GM19025 (cell line): ENCODE data around the gene KLHL26.

Experiments
- ATAC-seq: cut with Tn5 transposase; IDR thresholded peaks from one replicate; pipeline ENCODE4 v1.9.1; 2021; ENCODE audit warnings: mild to moderate bottlenecking, low read depth, moderate library complexity; ENCODE audit not compliant: unreplicated experiment

KLHL26 gene

GRCh38 chr19:18660939-18661670 lies 24.3 kb downstream of the KLHL26 start:
- ATAC-seq: no peak

DNA sequence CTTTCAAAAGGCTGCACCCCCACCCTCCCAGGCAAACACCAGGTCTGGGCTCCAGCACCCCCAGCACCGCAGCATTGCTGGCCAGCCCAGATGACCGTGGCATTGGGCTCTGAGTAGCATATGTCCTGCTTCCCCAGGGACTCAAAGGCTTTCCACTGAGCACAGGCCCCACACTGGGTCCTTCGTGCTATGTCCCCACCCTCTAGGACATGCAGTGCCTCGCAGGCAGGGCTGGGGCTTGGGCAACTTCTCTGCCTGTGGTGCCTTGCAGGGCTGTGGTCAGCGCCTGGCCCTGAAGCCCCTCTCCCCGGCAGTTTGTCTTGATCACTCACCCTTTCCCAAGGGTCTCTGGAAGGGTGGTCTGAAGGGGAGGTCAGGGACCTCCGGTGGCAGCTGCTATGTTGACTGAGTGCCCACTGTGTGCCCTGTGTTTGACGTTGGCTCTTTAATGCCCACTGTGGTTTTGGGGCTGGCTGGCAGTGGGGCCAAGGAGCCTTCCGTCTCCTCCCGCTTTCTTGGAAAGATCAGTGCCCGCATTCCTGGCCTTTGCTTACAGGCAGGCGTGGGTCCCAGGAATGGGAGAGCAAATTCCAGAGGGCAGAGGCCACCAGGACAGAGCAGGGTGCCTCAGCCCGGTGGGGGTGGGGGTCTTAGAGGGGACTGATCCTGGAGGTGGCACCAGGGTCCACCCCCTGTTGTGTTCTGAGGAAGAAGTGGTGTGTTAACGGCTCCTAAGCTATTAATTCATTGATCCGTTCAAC lies 26.3 kb downstream of the KLHL26 start:
- ATAC-seq: no peak

GRCh38 chr19:18663940-18664530 lies 27.2 kb downstream of the KLHL26 start:
- ATAC-seq: no peak

GRCh38 chr19:18665771-18666202 lies 29.0 kb downstream of the KLHL26 start:
- no peak for ATAC-seq

- ATAC-seq: no peak
Observed at GRCh38 chr19:18666317-18666716, 29.5 kb downstream of the KLHL26 start.

GRCh38 chr19:18666784-18667183 lies 30.0 kb downstream of the KLHL26 start:
- no peak for ATAC-seq

DNA sequence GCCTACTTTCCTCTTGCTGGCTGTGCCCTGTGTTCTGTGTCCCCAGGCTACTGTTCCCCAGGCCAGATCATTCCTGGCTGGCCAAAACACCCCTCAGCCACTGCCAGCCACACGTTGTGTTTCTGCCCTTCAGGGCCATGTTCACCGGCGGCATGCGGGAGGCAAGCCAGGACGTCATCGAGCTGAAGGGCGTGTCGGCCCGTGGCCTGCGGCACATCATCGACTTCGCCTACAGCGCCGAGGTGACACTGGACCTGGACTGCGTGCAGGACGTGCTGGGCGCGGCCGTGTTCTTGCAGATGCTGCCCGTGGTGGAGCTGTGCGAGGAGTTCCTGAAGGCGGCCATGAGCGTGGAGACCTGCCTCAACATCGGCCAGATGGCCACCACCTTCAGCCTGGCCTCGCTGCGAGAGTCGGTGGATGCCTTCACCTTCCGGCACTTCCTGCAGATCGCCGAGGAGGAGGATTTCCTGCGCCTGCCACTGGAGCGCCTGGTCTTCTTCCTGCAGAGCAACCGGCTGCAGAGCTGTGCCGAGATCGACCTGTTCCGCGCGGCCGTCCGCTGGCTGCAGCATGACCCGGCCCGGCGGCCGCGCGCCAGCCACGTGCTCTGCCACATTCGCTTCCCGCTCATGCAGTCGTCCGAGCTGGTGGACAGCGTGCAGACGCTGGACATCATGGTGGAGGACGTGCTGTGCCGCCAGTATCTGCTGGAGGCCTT lies 30.9 kb downstream of the KLHL26 start:
- no peak for ATAC-seq

GRCh38 chr19:18668252-18668631 lies 31.4 kb downstream of the KLHL26 start:
- ATAC-seq: no peak

- no peak for ATAC-seq
Observed at GRCh38 chr19:18668744-18669523, 32.1 kb downstream of the KLHL26 start.

GRCh38 chr19:18669524-18669817 lies 32.6 kb downstream of the KLHL26 start:
- no peak for ATAC-seq

DNA sequence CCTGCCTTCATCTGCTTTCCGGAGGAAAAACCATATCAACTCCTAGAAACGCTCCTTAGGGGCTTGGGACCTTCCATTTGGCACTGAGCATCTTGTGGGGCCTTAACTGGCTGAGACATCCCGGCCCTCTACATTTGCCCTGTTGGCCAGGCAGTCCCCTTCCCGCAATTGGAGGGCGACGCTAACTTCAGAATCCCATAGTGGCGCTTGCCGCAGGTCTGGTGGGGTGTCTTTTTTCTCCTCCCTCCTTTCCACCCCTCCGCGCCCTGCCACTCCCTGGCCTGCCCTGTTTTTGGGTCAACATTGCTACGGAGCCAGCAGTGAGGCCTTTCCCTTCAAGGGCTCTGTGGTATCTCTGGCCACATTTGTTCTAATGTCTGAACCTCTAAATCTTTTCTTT lies 33.1 kb downstream of the KLHL26 start:
- no peak for ATAC-seq

- no peak for ATAC-seq
Observed at GRCh38 chr19:18670312-18670711, 33.5 kb downstream of the KLHL26 start.

DNA sequence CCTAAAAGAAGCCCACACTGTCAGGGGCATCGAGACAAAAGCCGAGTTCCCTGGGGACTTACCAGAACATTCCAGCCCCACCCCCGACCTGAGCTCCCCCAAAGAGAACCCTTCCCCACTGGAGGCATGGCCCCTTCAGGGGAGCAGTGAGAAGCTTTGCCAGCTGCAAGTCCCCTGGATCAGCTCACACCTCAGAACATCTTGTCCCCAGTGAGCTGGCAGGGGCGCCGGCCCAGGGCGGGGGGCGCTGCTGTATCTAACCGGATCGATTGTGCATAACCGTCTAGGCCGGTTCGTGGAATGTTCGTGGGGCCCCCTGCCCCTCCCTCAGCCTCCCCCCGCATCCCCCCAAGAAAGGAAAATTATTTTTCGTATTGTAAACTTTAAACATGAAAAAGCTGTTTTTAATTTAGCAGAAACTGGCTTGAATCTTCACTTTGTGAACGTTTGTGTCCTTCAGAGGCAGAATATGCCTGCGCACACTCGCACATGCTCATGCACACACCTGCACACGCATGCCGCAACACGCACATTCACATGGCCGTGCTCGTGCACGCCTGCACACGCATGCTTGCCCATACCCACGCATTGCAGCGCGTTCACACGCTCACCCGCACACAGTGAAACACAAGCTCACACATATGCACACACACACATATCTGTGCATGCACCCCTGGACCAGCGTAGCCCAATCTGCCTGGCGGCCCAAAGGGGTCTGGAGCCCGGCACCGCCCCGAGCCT lies 34.6 kb downstream of the KLHL26 start:
- no peak for ATAC-seq

DNA sequence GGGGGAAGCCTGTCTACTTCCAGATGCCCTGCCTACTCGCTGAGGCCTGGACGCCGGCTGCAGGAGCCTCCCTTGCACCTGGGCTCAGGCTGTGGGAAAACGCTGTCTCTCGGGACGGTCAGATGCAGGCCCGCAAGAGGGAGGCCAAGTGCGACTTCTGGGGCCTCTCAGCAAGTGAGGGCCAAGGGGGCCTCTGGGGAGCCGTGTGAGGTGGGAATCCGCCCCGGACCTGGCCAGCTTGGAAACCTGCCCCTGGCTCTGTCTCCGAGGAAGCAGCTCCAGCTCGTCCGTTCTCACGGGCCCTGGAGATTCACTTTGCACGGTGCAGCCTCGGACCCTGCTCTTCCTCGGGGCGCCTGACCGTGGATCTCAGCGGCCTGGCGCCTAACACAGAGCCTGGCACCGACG lies 35.2 kb downstream of the KLHL26 start:
- no peak for ATAC-seq

GRCh38 chr19:18672606-18673337 lies 35.9 kb downstream of the KLHL26 start:
- no peak for ATAC-seq

DNA sequence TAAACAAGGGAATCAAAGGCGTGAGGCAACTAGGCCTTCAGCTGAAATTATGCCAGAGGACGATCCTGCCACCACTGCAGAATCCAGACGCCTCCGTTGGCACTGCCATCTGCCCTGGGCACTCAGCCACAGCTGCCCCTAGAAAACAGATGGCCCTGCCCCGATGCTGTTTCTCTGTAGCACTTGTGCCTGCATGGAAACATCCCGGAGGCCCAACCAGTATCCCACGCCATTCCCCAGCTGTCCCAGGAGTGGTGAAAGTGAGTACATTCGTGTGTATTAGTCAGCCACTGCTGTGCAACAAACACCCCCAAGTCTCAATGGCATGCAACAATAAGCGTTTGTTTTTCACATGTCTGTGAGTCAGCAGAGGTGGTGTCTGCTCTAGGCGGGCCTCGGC lies 37.8 kb downstream of the KLHL26 start:
- ATAC-seq: no peak

DNA sequence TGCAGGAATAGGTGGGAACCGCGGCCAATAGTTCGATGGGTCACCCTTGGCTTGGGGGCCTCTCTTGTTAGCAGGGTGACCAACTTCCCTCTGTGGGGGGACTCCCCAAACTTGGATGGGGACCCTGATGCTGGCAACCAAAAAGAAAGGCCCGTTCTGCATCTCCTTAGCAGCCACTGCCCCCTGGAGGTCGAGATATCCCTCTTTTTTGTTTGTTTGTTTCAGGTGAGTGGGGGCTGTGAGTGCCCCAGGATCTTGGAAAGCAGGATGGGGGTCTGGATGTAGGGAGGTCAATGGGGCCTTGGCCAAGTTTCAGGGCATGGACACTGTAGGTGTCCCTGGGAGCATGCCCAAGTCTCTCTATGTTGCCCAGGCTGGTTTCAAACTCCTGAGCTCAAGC lies 39.0 kb downstream of the KLHL26 start:
- no peak for ATAC-seq

DNA sequence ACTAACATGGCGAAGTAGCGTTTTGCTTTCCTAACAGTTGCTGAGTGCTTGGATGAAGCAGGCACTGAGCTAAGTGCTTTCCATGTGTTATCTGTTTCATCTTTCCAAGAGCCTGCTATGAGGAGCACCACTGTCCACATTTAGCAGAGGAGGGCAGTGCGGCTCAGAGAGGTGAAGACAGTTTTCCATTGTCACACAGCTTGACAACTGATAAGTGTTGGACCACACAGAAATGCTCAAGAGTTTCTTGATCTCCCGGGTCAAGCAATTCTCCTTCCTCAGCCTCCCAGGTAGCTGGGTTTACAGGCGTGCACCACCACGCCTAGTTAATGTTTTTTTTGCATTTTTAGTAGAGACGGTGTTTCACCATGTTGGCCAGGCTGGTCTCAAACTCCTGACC lies 39.9 kb downstream of the KLHL26 start:
- ATAC-seq: no peak

DNA sequence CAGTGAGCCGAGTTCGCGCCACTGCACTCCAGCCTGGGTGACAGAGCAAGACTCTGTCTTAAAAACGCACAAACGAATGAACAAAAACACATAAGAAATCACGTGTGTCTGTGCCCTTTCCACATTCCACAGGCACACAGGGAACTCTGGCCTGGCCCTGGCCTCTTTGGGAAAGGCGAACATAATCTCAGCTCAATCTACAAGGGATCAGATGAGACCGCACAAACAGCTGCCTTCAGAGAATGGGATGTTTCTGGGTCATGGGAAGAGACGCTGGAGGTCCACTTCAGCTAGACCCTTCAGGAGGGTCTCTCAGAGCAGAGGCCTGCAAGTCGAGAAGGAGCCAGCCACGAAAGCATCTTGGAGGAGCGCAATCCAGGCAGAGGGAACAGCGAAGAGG lies 40.3 kb downstream of the KLHL26 start:
- no peak for ATAC-seq
